ENCODE data around the gene TBC1D14.
"Not testable (repeated sequence)": the region's sequence is repeated elsewhere in the genome, so short reads cannot be mapped to it uniquely, and the experiment has no call there.

TBC1D14 gene

DNA sequence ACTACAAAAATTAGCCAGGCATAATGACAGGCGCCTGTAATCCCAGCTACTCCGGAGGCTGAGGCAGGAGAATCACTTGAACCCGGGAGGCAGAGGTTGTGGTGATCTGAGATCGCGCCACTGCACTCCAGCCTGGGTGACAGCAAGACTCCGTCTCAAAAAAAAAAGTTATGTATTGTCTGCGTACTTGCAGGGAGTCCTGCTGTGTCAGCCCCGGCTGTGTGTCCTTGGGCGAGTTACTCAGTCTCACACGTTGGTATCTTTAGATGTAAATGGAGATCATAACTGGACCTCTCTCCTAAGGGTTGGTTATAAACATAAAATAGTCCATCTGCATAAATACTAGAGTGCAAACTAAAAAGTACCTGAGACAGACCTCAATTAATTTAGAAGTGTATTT is 22.7 kb upstream of the TBC1D14 start:
- FAIRE-seq (no peak), DNase-seq (ENCODE audit: insufficient read length, low spot score) (no peak)
- no peak for TF ChIP-seq POLR2A (IDR thresholded peaks at IDR 0.05; ENCODE audit: low read depth, low read length)

- FAIRE-seq (no peak), DNase-seq (ENCODE audit: insufficient read length, low spot score) (no peak)
- no peak for TF ChIP-seq POLR2A (IDR thresholded peaks at IDR 0.05; ENCODE audit: low read depth, low read length)
These were observed 21.8 kb upstream of the TBC1D14 start for GRCh38 chr4:6887591-6888371.

DNA sequence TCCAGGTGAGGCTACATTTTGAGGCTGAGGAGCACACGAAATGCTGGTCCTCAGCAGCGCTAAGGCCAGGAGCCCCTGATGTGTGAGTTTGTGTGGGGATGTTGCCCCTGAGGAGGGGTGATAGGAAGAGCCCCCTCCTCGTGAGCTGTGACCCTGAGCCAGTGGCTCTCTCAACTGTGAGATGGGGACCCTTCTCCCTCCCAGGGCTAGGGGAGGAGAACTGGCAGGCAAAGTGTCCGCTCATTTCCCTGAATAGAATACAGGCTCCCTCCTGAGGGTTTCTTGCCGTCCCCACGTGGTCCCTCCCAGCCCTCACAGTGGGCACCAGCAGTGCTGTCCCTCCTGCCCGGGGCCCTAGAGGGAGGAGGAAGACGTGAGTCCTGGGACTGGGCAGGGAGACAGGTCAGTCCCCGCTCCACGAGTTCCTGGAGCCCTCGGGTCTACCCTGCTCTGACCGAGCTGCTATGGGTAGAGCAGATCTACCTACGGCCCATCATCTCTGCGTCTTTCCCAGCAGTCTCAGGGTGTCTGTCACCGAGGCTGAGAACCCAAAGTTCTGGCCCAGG is 21.0 kb upstream of the TBC1D14 start:
- DNase-seq (ENCODE audit: insufficient read length, low spot score): no peak
- no peak for TF ChIP-seq POLR2A (IDR thresholded peaks at IDR 0.05; ENCODE audit: low read depth, low read length)
- FAIRE-seq: no peak

- no peak for DNase-seq (ENCODE audit: insufficient read length, low spot score)
- no peak for FAIRE-seq
- no peak for TF ChIP-seq POLR2A (IDR thresholded peaks at IDR 0.05; ENCODE audit: low read depth, low read length)
These were observed 20.4 kb upstream of the TBC1D14 start for GRCh38 chr4:6889101-6889735.

DNA sequence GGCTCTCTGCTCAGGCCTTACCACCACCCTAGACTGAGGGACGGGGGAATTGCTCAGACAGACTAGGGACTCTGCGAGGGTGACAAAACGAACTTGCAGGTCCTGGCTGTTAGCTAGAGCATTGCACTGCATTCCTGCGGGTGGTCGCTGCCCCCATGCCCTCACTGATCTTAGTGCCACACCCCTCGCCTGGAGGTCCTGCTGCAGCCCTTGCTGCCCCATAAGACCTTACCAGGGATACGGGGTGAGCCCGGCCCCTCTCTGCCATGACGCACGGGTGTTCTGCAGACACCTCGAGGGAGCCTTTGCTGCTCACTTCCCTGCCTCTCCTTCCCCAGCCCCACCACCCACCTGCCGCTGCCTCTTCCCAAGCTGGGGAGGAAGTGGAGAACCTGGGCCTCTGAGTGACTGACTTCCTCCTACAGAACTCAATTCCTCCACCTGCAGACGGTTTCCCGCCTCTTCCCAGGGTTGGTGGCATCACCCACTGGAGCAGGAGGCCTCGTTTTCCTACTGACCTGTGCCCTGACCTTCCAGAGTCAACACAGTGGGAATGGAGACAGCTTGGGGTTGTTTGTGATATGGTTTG is 19.8 kb upstream of the TBC1D14 start:
- no peak for TF ChIP-seq POLR2A (IDR thresholded peaks at IDR 0.05; ENCODE audit: low read depth, low read length)
- no peak for DNase-seq (ENCODE audit: insufficient read length, low spot score)
- FAIRE-seq: no peak

GRCh38 chr4:6890358-6890757 is 19.3 kb upstream of the TBC1D14 start:
- FAIRE-seq: no peak
- no peak for DNase-seq (ENCODE audit: insufficient read length, low spot score)
- TF ChIP-seq POLR2A (IDR thresholded peaks at IDR 0.05; ENCODE audit: low read depth, low read length): no peak

DNA sequence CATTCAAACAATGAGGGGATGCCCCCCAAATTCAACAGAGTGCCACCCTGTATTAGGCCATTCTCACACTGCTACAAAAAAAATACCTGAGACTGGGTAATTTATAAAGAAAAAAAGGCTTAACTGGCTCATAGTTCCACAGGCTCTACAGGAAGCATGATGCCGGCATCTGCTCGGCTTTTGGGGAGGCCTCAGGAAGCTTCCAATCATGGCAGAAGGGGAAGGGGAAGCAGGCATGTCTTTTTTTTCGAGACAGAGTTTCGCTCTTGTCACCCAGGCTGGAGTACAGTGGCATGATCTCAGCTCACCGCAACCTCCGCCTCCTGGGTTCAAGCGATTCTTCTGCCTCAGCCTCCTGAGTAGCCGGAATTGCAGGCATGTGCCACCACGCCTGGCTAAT is 18.7 kb upstream of the TBC1D14 start:
- FAIRE-seq; DNase-seq (ENCODE audit: insufficient read length, low spot score): not testable (repeated sequence)

GRCh38 chr4:6891436-6892170 is 18.0 kb upstream of the TBC1D14 start:
- DNase-seq (ENCODE audit: insufficient read length, low spot score): no peak
- no peak for FAIRE-seq
- no peak for TF ChIP-seq POLR2A (IDR thresholded peaks at IDR 0.05; ENCODE audit: low read depth, low read length)

DNA sequence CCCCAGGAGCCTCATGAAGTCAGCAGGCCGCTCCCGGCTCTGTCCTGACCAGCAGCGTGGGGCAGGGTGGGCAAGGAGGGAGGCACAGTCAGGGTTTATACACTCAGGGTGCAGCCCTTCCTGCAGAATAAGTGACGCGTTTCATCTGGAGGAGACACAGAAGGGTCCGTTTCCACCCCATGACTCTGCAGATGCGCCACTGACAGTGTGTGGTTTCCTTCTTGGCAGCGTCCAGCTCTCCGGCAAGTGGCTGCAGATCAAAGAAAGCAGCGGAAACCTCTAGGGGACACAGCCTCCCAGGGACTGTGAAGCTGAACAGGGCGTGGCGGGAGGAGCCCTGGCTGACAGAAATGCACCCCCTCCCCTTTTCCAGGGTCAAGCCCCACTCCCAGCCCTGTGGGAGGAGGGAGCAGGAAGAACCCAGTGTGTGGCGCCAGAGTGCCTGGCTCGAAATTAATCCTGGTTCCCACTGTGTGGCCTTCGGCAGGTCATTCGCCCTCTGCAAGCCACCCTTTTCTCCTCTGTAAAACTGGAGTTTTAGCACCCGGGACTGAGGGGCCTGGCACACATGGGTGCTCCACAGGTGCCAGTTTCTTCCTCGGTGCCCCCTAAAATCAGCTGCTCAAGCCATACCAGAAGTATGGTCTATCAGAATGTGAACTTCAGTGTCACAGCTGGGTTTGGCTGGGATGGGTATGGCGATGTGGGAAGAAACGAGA is 17.3 kb upstream of the TBC1D14 start:
- no peak for TF ChIP-seq POLR2A (IDR thresholded peaks at IDR 0.05; ENCODE audit: low read depth, low read length)
- no peak for FAIRE-seq
- DNase-seq (ENCODE audit: insufficient read length, low spot score): no peak

GRCh38 chr4:6892909-6893202 is 16.8 kb upstream of the TBC1D14 start:
- FAIRE-seq: no peak

DNA sequence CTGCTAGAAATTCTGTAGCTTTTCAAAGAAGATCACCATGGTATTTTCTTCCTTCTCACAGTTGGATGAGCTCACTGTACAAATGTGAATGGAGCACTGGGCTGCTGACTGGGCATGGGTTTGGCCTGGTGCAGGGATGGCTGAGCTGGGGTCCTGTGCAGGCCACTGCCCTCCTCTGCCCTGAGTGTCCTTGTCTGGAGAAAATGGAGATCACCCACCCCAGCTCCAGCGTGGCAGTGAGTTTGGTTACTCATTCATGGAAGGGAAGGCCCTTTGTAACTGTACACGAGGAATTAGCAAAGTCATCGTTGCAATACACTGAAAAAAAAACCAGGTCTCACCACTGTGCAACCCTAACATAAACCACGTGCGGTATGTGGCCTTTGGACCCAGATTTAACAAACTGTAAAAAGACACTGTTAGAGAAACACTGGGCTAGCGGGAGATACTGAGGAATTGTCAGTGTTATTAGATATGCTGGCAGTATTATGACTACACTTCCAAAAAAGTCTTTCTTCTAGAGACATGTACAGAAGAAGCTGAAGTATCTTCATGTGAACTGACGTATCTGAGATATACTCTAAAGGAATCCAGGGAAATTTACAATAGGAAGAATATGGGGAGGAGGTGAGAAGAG is 16.1 kb upstream of the TBC1D14 start:
- no peak for TF ChIP-seq POLR2A (IDR thresholded peaks at IDR 0.05; ENCODE audit: low read depth, low read length)
- DNase-seq (ENCODE audit: insufficient read length, low spot score) (no peak), FAIRE-seq (no peak)

More at GRCh38 chr4:6892909-6893202, 16.8 kb upstream of the TBC1D14 start:
- no peak for TF ChIP-seq POLR2A (IDR thresholded peaks at IDR 0.05; ENCODE audit: low read depth, low read length)
- DNase-seq (ENCODE audit: insufficient read length, low spot score): no peak

GRCh38 chr4:6894086-6894478 is 15.5 kb upstream of the TBC1D14 start:
- no peak for TF ChIP-seq POLR2A (IDR thresholded peaks at IDR 0.05; ENCODE audit: low read depth, low read length)
- no peak for FAIRE-seq
- no peak for DNase-seq (ENCODE audit: insufficient read length, low spot score)

Measured in H54 (cell line).